Lower lobe of right lung (tissue), 2 donors: ENCODE data around the gene ASIC1. TPM values are rescaled to one million over a fixed set of nuclear protein-coding genes. Genes with fewer than 3 reads are reported as not detected.

ENCODE experiments used
- ATAC-seq, 2 donors: fragments of 200-7000 bp; cut with Tn5 transposase; one replicate each; pipeline ENCODE4 v1.9.1; 2020 to 2022; ENCODE audit warnings: mild to moderate bottlenecking in 2 of 2, moderate library complexity in 2 of 2
- DNase-seq: peaks from one replicate; pipeline ENCODE4 v3.0.0-alpha.2; 2020
- H3K27ac ChIP-seq: fragments of 200-600 bp; one replicate; pipeline ENCODE4 v1.8.0; 2022
- H3K27me3 ChIP-seq: fragments of 200-600 bp; one replicate; pipeline ENCODE4 v1.8.0; 2022; ENCODE audit warnings: low read depth
- H3K36me3 ChIP-seq: fragments of 200-600 bp; one replicate; pipeline ENCODE4 v1.8.0; 2022; ENCODE audit warnings: mild to moderate bottlenecking
- H3K4me1 ChIP-seq: fragments of 200-600 bp; one replicate; pipeline ENCODE4 v1.8.0; 2022
- H3K4me3 ChIP-seq: fragments of 200-600 bp; one replicate; pipeline ENCODE4 v1.8.0; 2022; ENCODE audit warnings: mild to moderate bottlenecking
- H3K9me3 ChIP-seq: fragments of 200-600 bp; one replicate; pipeline ENCODE4 v1.8.0; 2022
- CTCF ChIP-seq: fragments of 200-600 bp; IDR thresholded peaks from one replicate; pipeline ENCODE4 v1.8.0; 2022; ENCODE audit warnings: antibody characterized with exemption, mild to moderate bottlenecking
- intact Hi-C: fragments of 100-400 bp; cut with DNase I; formaldehyde crosslinking; loops from one replicate; pipeline ENCODE4 v1.11.0; 2022
- total RNA-seq: library from RNA; stranded (reverse); fragmentation: NEBNext Ultra II Directional; extraction: Animal tissue kit (Norgen Biotek cat#: 25700); gene quantifications from one replicate; pipeline ENCODE4 v1.2.1, GENCODE V29; 2021
- donor health status: DM: no; HTN: yes; CAD: no; lungs with severe emphysema.

Gene ASIC1
- total RNA-seq, 1 donor from 2014 or later, result 1.6 TPM

- no peaks in the 10 kb centered on the region for H3K9me3 ChIP-seq
- DNase-seq, result no peak
- no peak overlapping the region for H3K4me3 ChIP-seq
- H3K27ac ChIP-seq, result no peak overlapping the region
- intact Hi-C loops, result no loop called here
- ATAC-seq, result no peak
- H3K27me3 ChIP-seq, result no peaks in the 10 kb centered on the region
- H3K4me1 ChIP-seq, result peaks cover 13% of the 10 kb centered on the region
- TF ChIP-seq CTCF, result no peak
- peaks cover 57% of the 10 kb centered on the region for H3K36me3 ChIP-seq
These were observed 29.8 kb downstream of the ASIC1 start for GRCh38 chr12:50087151-50087550.

GRCh38 chr12:50087995-50088394, 30.6 kb downstream of the ASIC1 start:
- no peak for TF ChIP-seq CTCF

GRCh38 chr12:50088577-50089335, 31.4 kb downstream of the ASIC1 start:
- intact Hi-C loops, result no loop called here

More at GRCh38 chr12:50087995-50088394, 30.6 kb downstream of the ASIC1 start:
- no peak for ATAC-seq
- DNase-seq, result no peak
- intact Hi-C loops, result no loop called here
- H3K27ac ChIP-seq, result no peak overlapping the region
- H3K4me1 ChIP-seq, result peaks cover 13% of the 10 kb centered on the region
- no peak overlapping the region for H3K4me3 ChIP-seq
- peaks cover 66% of the 10 kb centered on the region for H3K36me3 ChIP-seq
- H3K27me3 ChIP-seq, result no peaks in the 10 kb centered on the region
- H3K9me3 ChIP-seq, result no peaks in the 10 kb centered on the region

GRCh38 chr12:50089730-50090129, 32.3 kb downstream of the ASIC1 start:
- no peak overlapping the region for H3K27ac ChIP-seq
- DNase-seq (no peak), ATAC-seq (no peak)
- intact Hi-C loops, result no loop called here
- no peaks in the 10 kb centered on the region for H3K27me3 ChIP-seq
- H3K9me3 ChIP-seq, result no peaks in the 10 kb centered on the region
- peaks cover 13% of the 10 kb centered on the region for H3K4me1 ChIP-seq
- peaks cover 83% of the 10 kb centered on the region for H3K36me3 ChIP-seq
- TF ChIP-seq CTCF, result no peak
- no peak overlapping the region for H3K4me3 ChIP-seq

More at GRCh38 chr12:50088577-50089335, 31.4 kb downstream of the ASIC1 start:
- Histone ChIP-seq H3K27ac (no peak overlapping the region), H3K4me3 (no peak overlapping the region), H3K36me3 (peaks cover 73% of the 10 kb centered on the region), H3K9me3 (no peaks in the 10 kb centered on the region), H3K4me1 (peaks cover 13% of the 10 kb centered on the region), H3K27me3 (no peaks in the 10 kb centered on the region)
- DNase-seq (no peak), ATAC-seq (peak in 1 of 2 donors; percentile 39)
- TF ChIP-seq CTCF, result peak; percentile 76

- H3K27me3 ChIP-seq, result no peaks in the 10 kb centered on the region
- no peak for TF ChIP-seq CTCF
- peaks cover 13% of the 10 kb centered on the region for H3K4me1 ChIP-seq
- H3K27ac ChIP-seq, result no peak overlapping the region
- ATAC-seq (no peak), DNase-seq (peak; percentile 16)
- H3K4me3 ChIP-seq, result no peak overlapping the region
- no peaks in the 10 kb centered on the region for H3K9me3 ChIP-seq
- intact Hi-C loops, result no loop called here
- H3K36me3 ChIP-seq, result peaks cover 90% of the 10 kb centered on the region
These were observed 33.0 kb downstream of the ASIC1 start for GRCh38 chr12:50090391-50090790.
